Measurements from ENCODE around the gene CALHM6.

DNA sequence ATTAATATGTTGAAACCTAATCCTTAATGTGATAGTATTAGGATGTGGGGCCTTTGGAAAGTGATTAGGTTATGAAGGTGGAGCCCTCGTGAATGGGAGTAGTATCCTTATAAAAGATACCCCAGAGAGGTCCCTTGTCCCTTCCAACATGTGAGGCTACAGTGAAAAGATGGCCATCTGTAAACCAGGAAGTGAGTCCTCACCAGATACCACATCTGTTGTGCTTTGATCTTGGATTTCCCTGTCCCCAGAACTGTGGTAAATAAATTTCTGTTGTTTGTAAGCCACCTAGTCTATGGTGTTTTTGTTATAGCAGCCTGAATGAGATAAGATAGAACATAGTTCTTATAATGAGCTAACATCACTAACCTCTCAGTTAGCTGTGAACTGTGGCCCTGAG is 16.6 kb upstream of the CALHM6 start:
- TF ChIP-seq, protein P1, sequence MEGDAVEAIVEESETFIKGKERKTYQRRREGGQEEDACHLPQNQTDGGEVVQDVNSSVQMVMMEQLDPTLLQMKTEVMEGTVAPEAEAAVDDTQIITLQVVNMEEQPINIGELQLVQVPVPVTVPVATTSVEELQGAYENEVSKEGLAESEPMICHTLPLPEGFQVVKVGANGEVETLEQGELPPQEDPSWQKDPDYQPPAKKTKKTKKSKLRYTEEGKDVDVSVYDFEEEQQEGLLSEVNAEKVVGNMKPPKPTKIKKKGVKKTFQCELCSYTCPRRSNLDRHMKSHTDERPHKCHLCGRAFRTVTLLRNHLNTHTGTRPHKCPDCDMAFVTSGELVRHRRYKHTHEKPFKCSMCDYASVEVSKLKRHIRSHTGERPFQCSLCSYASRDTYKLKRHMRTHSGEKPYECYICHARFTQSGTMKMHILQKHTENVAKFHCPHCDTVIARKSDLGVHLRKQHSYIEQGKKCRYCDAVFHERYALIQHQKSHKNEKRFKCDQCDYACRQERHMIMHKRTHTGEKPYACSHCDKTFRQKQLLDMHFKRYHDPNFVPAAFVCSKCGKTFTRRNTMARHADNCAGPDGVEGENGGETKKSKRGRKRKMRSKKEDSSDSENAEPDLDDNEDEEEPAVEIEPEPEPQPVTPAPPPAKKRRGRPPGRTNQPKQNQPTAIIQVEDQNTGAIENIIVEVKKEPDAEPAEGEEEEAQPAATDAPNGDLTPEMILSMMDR (IDR thresholded peaks at IDR 0.05) = no peak
- no peak for TF ChIP-seq POLR2A (IDR thresholded peaks at IDR 0.05)
